GM19397 (cell line): ENCODE results near the gene RBMS3.

ENCODE experiments used
- ATAC-seq: cut with Tn5 transposase; IDR thresholded peaks from one replicate; pipeline ENCODE4 v1.9.1; 2021; ENCODE audit warnings: mild to moderate bottlenecking, moderate library complexity; ENCODE audit not compliant: unreplicated experiment

The RBMS3 gene

GRCh38 chr3:29606416-29606815, 325.5 kb downstream of the RBMS3 start:
- ATAC-seq, result no peak

GRCh38 chr3:29608414-29609327, 327.8 kb downstream of the RBMS3 start:
- ATAC-seq, result no peak

GRCh38 chr3:29609328-29609811, 328.5 kb downstream of the RBMS3 start:
- ATAC-seq, result no peak

- no peak for ATAC-seq
These were observed 329.9 kb downstream of the RBMS3 start for GRCh38 chr3:29610781-29611180.

GRCh38 chr3:29611252-29611651, 330.4 kb downstream of the RBMS3 start:
- no peak for ATAC-seq

GRCh38 chr3:29612536-29612935, 331.7 kb downstream of the RBMS3 start:
- ATAC-seq, result no peak

GRCh38 chr3:29614954-29615353, 334.1 kb downstream of the RBMS3 start:
- no peak for ATAC-seq

GRCh38 chr3:29618395-29619282, 337.8 kb downstream of the RBMS3 start:
- ATAC-seq, result no peak

- ATAC-seq, result no peak
These were observed 338.8 kb downstream of the RBMS3 start for GRCh38 chr3:29619676-29620075.

- no peak for ATAC-seq
These were observed 346.6 kb downstream of the RBMS3 start for GRCh38 chr3:29627136-29628117.

GRCh38 chr3:29628795-29629194, 347.9 kb downstream of the RBMS3 start:
- no peak for ATAC-seq

GRCh38 chr3:29635888-29636287, 355.0 kb downstream of the RBMS3 start:
- ATAC-seq, result no peak

- ATAC-seq, result peak; percentile 61
These were observed 356.2 kb downstream of the RBMS3 start for GRCh38 chr3:29637068-29637467.

- ATAC-seq, result no peak
These were observed 358.9 kb downstream of the RBMS3 start for GRCh38 chr3:29639578-29640290.

- no peak for ATAC-seq
These were observed 361.6 kb downstream of the RBMS3 start for GRCh38 chr3:29642393-29643033.

- no peak for ATAC-seq
These were observed 362.2 kb downstream of the RBMS3 start for GRCh38 chr3:29643034-29643425.

- no peak for ATAC-seq
These were observed 363.4 kb downstream of the RBMS3 start for GRCh38 chr3:29644261-29644660.

GRCh38 chr3:29644956-29645636, 364.2 kb downstream of the RBMS3 start:
- ATAC-seq, result no peak

- no peak for ATAC-seq
These were observed 365.2 kb downstream of the RBMS3 start for GRCh38 chr3:29646043-29646442.
